Small intestine (tissue), 7 donors: ENCODE results near the gene TTC8. TPM values are rescaled to one million over a fixed set of nuclear protein-coding genes. Genes with fewer than 3 reads are reported as not detected.

Source experiments
- DNase-seq, 2 donors: peaks; one replicate each; pipeline versions ENCODE4 v3.0.0 to v3.0.0-alpha.2; 2013
- FAIRE-seq: peaks from 2 replicates; lab custom pipeline; 2012; peaks lifted over from hg19 to GRCh38; lab: Jason Lieb, UNC
- H3K27ac ChIP-seq, 3 donors: one replicate each; pipeline ENCODE4 v1.5.1; 2013; ENCODE audit warnings: low read length in 2 of 3, mild to moderate bottlenecking in 2 of 3, control low read depth in 1 of 3, inconsistent platforms in 1 of 3, low read depth in 1 of 3, moderate library complexity in 1 of 3
- H3K27me3 ChIP-seq, 3 donors: one replicate each; pipeline ENCODE4 v1.6.1; 2013; ENCODE audit warnings: low read length in 3 of 3, inconsistent platforms in 1 of 3; ENCODE audit not compliant: control insufficient read depth in 3 of 3, insufficient read depth in 3 of 3
- H3K36me3 ChIP-seq, 3 donors: one replicate each; pipeline ENCODE4 v1.6.1; 2013; ENCODE audit warnings: low read length in 3 of 3, inconsistent platforms in 1 of 3, low read depth in 1 of 3, mild to moderate bottlenecking in 1 of 3, moderate library complexity in 1 of 3; ENCODE audit not compliant: control insufficient read depth in 3 of 3, insufficient read depth in 2 of 3
- H3K4me1 ChIP-seq, 3 donors: one replicate each; pipeline ENCODE4 v1.6.1; 2013; ENCODE audit warnings: low read length in 2 of 3, inconsistent platforms in 1 of 3, low read depth in 1 of 3, mild to moderate bottlenecking in 1 of 3, moderate library complexity in 1 of 3; ENCODE audit not compliant: control insufficient read depth in 3 of 3, insufficient read depth in 2 of 3
- H3K4me3 ChIP-seq, 3 donors: one replicate each; pipeline ENCODE4 v1.5.1; 2013; ENCODE audit warnings: low read length in 3 of 3, control low read depth in 1 of 3, inconsistent platforms in 1 of 3, low read depth in 1 of 3, mild to moderate bottlenecking in 1 of 3, moderate library complexity in 1 of 3
- H3K9me3 ChIP-seq, 2 donors: one replicate each; pipeline ENCODE4 v1.6.1; 2013; ENCODE audit warnings: low read depth in 1 of 2, low read length in 1 of 2; ENCODE audit not compliant: control insufficient read depth in 2 of 2, insufficient read depth in 1 of 2
- WGBS, 3 donors: extraction: QIAGEN DNeasy Blood & Tissue Kit; methylation state at CpG; one replicate each; pipeline ENCODE4 v1.1.7; 2013; 5-methylcytosine and 5-hydroxymethylcytosine counted together
- polyA plus RNA-seq, 4 donors: library from polyadenylated mRNA; stranded (reverse) in 3 of 4; unstranded in 1 of 4; fragments of 200-250 nt in 3 of 4; fragments of 120-200 nt in 1 of 4; gene quantifications; one replicate each; pipeline versions ENCODE4 v1.2.1 to v1.2.3, GENCODE V29; 2013
- donor health status: healthy with polysubstance abuse.
- donor health status: control.
- donor health status: control.
- donor health status: Bipolar disorder and iron deficiency.
- donor health status: healthy.

The TTC8 gene
- polyA plus RNA-seq, 4 donors = 2.4 to 24.5 (median 6.3) TPM

GRCh38 chr14:88908216-88908615 is 83.8 kb downstream of the TTC8 start:
- no peak for DNase-seq
- no peak for FAIRE-seq
- 59 to 84% (median 72%) methylated on average over 1 of the region's 1 CpG for WGBS, 3 donors

GRCh38 chr14:88910386-88910785 is 85.9 kb downstream of the TTC8 start:
- 89 to 94% (median 92%) methylated on average over 6 of the region's 6 CpGs for WGBS, 3 donors
- Histone ChIP-seq H3K36me3 (no peaks in the 10 kb centered on the region), H3K27me3 (peaks cover 0 to 3% (median 0%) of the 10 kb centered on the region in 3 donors), H3K27ac (no peak overlapping the region), H3K4me1 (no peaks in the 10 kb centered on the region), H3K9me3 (peaks cover 0 to 14% of the 10 kb centered on the region in 2 donors), H3K4me3 (no peak overlapping the region)
- no peak for FAIRE-seq
- DNase-seq = no peak

More at GRCh38 chr14:88908216-88908615, 83.8 kb downstream of the TTC8 start:
- H3K27ac ChIP-seq = no peak overlapping the region
- H3K9me3 ChIP-seq = peaks cover 0 to 6% of the 10 kb centered on the region in 2 donors
- H3K4me1 ChIP-seq = no peaks in the 10 kb centered on the region
- H3K4me3 ChIP-seq = no peak overlapping the region
- no peaks in the 10 kb centered on the region for H3K27me3 ChIP-seq
- H3K36me3 ChIP-seq = no peaks in the 10 kb centered on the region

GRCh38 chr14:88911809-88912208 is 87.4 kb downstream of the TTC8 start:
- H3K36me3 ChIP-seq = no peaks in the 10 kb centered on the region
- peaks cover 0 to 17% of the 10 kb centered on the region in 2 donors for H3K9me3 ChIP-seq
- FAIRE-seq (no peak), DNase-seq (no peak)
- no peak overlapping the region for H3K4me3 ChIP-seq
- WGBS, 3 donors = 71 to 76% (median 73%) methylated on average over 4 of the region's 4 CpGs
- H3K4me1 ChIP-seq = no peaks in the 10 kb centered on the region
- peaks cover 0 to 3% (median 0%) of the 10 kb centered on the region in 3 donors for H3K27me3 ChIP-seq
- H3K27ac ChIP-seq = no peak overlapping the region

- Histone ChIP-seq H3K27me3 (peaks cover 0 to 3% (median 0%) of the 10 kb centered on the region in 3 donors), H3K27ac (no peak overlapping the region), H3K4me3 (no peak overlapping the region), H3K4me1 (no peaks in the 10 kb centered on the region), H3K36me3 (no peaks in the 10 kb centered on the region), H3K9me3 (peaks cover 0 to 11% of the 10 kb centered on the region in 2 donors)
- 68 to 80% (median 69%) methylated on average over 4 of the region's 4 CpGs for WGBS, 3 donors
- no peak for DNase-seq
- no peak for FAIRE-seq
Observed at GRCh38 chr14:88914956-88915355, 90.5 kb downstream of the TTC8 start.

GRCh38 chr14:88919502-88919901 is 95.1 kb downstream of the TTC8 start:
- FAIRE-seq = no peak
- H3K9me3 ChIP-seq = peaks cover 0 to 3% of the 10 kb centered on the region in 2 donors
- no peak for DNase-seq
- no peak overlapping the region for H3K4me3 ChIP-seq
- no peaks in the 10 kb centered on the region for H3K36me3 ChIP-seq
- 30 to 71% (median 51%) methylated on average over 3 of the region's 3 CpGs for WGBS, 3 donors
- H3K4me1 ChIP-seq = no peaks in the 10 kb centered on the region
- peaks cover 0 to 3% (median 0%) of the 10 kb centered on the region in 3 donors for H3K27me3 ChIP-seq
- no peak overlapping the region for H3K27ac ChIP-seq

Other genes starting within 250 kb of the TTC8 start
- gene EML5, start 31.7 kb upstream of the TTC8 start, polyA plus RNA-seq = 1 to 10 TPM in 1 of 4 donors, under 1 TPM in 1, not detected in 2; 0.70 to 1.5 TPM